ENCODE data around the gene PLEKHM2. TPM values are rescaled to one million over a fixed set of nuclear protein-coding genes. Genes with fewer than 3 reads are reported as not detected.
A peak's percentile ranks its signal among the peaks of the same experiment; 100 is the strongest.

Gene PLEKHM2
- total RNA-seq, 2 donors from 2014 or later = 31.5 to 37.0 TPM

DNA sequence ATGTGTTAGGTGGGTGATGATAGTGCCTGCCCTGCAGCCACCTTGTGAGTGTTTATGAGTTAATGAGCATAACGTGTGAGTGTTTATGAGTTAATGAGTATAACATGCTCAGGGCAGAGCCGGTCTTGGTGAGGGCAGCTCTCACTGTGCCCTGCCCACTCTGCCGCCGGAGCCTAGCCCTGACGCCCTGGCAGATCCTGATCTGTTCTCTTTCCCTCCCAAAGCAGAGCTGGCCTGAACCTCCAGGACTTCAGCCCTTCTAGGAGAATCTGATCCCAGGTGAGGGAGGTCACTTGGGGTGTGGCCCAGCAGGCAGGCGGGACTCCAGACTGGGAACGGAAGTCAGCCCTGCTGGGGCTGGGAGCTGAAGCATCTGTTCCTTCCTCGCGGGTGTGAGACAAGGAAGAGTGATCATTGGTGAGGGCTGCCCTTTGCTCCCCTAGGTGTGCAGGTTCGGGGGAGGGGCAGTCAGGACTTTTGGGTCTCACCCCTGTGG lies 80.2 kb downstream of the PLEKHM2 start:
- intact Hi-C loops (cut with DNase I, micrococcal nuclease) = no loop called here
- ATAC-seq (peak; percentile 88), DNase-seq (peak; percentile 80 to 93)

DNA sequence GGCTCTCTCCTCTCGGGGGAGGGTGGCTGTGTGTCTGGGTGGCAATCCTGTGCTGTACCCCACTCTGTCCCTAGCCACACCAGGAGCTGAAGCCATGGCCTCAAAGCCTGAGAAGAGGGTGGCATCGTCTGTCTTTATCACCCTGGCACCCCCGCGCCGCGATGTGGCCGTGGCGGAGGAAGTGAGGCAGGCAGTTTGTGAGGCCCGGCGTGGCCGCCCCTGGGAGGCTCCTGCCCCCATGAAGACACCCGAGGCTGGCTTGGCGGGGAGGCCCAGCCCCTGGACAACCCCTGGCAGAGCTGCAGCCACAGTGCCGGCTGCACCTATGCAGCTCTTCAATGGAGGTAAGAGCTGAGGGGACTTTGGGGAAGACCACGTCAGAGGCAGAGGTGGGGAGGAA lies 80.8 kb downstream of the PLEKHM2 start:
- DNase-seq (no peak), ATAC-seq (no peak)
- intact Hi-C loops (cut with DNase I, micrococcal nuclease) = no loop called here

DNA sequence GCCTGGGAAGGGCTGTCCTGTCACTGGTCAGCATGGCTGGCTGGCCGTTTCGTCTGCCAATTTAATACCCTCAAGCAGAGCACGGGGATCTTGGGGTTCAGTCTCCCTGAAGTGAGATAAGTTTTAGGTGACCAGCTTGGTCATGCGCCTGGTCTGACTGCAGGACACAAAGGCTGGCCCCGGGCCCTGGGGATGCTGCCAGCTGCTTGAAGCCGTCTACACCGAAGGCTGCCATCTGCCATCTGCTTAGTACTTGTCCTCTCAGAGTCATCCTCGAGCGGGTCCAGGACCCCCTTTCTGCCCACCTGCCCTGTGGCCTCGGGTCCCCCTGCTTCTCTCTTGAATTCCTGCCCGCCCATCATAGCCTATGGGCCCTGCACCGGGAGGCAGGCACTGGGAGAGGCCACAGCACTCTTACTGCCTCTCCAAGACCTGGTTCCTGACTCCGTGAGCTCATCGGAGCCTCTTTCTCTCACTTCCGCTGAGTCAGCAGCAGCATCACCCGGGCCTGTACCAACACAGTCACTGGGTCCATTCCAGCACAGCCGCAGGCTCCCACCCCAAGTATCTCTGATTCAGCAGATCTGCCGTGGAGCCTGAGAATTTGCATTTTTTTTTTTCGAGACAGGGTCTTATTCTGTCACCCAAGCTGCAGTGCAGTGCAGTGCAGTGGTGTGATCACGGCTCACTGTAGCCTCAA lies 81.5 kb downstream of the PLEKHM2 start:
- DNase-seq (no peak), ATAC-seq (no peak)
- intact Hi-C loops (cut with DNase I, micrococcal nuclease) = no loop called here

DNA sequence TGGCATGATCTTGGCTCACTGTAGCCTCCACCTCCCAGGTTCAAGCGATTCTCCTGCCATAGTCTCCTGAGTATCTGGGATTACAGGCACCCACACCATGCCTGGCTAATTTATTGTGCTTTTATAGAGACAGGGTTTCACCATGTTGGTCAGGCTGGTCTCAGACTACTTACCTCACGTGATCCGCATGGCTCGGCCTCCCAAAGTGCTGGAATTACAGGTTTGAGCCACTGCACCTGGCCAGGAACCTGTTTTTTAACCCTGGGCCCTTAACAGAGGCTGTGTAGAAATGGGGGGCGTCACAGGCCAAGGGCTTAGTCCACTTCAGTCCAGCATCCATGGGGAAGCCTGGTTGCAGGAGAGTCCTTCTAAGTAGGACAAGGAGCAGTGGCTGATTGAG lies 83.8 kb downstream of the PLEKHM2 start:
- ATAC-seq = no peak
- intact Hi-C loops (cut with DNase I, micrococcal nuclease) = no loop called here
- no peak for DNase-seq

DNA sequence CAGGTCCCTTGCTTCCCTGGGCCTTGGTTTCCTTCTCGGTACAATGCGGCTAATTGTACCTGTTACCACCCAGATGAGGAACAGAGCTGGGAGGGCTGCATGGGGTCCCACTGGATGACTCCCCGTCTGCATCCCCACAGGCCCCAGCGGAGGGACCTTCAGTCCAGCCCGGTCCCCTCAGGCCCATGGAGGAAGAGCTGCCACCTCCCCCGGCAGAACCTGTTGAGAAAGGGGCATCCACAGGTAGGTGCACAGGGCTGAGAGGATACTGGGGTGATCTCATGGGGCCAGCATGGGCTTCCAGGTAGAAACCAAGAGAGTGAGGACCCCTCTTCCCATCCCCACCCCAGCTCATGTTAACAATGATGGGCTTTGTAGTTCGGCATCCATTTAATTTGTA lies 84.3 kb downstream of the PLEKHM2 start:
- ATAC-seq (no peak), DNase-seq (no peak)
- intact Hi-C loops (cut with DNase I, micrococcal nuclease) = no loop called here

DNA sequence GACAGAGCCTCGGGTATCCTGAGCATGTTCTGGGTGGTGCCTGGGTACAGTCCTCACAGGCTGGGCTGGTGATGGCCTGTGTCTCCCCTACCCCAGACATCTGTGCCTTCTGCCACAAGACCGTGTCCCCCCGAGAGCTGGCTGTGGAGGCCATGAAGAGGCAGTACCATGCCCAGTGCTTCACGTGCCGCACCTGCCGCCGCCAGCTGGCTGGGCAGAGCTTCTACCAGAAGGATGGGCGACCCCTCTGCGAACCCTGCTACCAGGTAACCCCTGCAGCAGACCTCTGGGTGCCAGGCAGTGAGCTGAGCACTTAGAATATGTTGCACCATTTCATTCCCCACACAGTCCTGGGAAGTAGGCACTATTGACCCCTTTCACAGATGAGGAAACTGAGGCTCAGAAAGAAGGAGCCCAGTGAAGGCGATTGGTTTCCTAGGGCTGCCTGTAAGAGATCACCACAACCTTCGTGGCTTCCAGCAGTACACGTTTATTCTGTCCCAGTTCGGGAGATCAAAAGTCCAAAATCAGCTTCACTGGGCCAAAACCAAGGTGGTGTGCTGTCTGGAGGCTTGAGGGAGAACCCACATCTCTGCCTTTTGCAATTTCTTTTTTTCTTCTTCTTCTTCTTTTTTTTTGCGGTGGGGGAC lies 86.3 kb downstream of the PLEKHM2 start:
- DNase-seq (no peak), ATAC-seq (no peak)
- intact Hi-C loops (cut with DNase I, micrococcal nuclease) = no loop called here

DNA sequence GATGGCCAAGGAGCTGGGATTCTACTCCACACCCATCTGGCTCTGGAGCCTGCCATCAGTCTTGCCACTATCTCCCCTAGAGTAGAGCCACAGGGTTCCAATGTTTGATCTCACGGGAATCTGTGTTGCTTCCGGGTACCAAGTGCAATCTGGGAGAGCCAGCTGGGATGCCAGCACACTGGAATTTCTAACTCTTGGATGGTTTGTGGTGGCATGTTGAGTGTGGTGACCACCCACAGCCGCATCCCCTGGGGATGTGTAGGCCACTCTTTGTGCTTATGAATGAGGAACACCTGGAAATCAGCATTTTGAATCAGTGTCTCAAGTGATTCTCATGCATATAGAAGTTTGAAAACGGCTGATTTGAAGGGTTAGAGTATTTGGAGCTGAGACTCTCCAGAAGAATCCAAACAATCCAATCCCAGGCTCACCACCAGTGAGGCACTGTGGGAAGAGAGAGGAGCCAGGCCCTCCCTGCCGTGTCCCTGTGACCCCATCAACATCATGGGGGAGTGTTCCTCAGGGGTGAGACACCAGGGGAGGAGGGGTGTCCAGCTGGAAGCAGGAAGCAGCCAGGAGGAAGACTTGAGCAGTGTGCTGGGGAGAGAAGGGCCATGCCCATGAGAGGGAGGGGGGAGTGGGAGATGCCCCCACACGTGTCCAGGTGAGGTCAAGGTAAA lies 87.9 kb downstream of the PLEKHM2 start:
- ATAC-seq (no peak), DNase-seq (no peak)
- intact Hi-C loops (cut with DNase I, micrococcal nuclease) = no loop called here

DNA sequence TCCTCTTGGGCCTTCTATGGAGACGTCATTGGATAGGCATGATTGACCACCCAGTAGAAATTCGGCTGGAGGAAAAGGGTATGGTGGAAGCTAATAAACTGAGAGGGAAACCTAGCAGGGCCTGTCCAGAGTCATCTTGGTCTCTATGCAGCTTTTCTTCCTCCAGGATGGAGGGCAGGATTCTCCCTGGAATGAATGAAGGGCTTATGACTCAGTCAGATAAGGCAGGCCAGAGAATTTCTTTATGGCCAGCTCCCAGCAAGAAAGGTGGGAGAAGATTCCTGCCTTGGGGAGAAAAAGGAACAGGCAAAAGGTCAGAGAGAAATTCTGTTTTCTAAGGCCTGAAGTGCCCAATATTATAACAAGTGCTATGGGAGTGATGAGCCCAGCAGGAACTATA lies 91.6 kb downstream of the PLEKHM2 start:
- ATAC-seq (no peak), DNase-seq (no peak)
- intact Hi-C loops (cut with DNase I, micrococcal nuclease) = no loop called here

DNA sequence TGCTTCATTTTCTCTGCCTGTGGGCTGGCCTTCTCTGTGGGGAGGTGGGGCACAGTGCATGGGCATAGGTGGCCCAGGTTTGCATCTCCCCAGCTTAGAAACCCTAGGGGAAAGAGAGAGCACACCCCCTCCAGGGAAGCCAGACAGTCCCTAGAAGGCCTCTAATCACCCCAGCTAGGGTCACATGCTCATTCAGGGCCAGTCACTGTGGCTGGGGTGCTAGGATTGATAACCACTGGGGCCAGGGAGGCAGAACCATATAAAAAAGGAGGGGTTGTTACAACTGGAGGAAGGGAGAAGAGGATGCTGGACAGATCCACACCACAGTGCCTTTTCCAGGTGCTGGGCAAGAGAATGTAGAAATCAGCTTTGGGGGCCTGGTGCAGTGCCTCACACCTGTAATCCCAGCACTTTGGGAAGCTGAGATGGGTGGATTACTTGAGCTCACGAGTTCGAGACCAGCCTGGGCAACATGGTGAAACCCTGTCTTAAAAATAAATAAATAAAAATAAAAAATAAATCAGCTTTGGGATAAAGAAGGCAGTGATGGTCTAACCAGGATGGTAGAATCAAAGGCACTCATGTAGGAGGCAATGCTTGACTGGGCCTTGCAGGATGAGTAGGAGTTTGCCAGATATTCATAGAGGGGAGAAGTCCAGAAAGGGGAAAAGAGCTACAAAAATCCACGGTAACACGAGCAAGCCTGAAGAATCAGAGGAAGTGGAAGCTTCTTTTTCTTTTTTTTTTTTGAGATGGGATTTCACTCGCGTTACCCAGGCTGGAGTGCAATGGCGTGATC lies 94.0 kb downstream of the PLEKHM2 start:
- ATAC-seq (no peak), DNase-seq (no peak)
- intact Hi-C loops (cut with DNase I, micrococcal nuclease) = no loop called here

Other genes with a start within 250 kb of the PLEKHM2 start
- 1 to 10 TPM in 1 of 2 donors, not detected in 1; 1.9 TPM for gene CTRC, start 245.9 kb upstream of the PLEKHM2 start, total RNA-seq
- gene CELA2A, start 227.6 kb upstream of the PLEKHM2 start, total RNA-seq = not detected
- not detected for gene CELA2B, start 208.2 kb upstream of the PLEKHM2 start, total RNA-seq
- gene CASP9, start 160.1 kb upstream of the PLEKHM2 start, total RNA-seq = 10 to 100 TPM in 1 of 2 donors, 1 to 10 TPM in 1; 9.9 to 16.9 TPM
- 10 to 100 TPM; 23.5 to 26.5 TPM for gene DNAJC16, start 157.5 kb upstream of the PLEKHM2 start, total RNA-seq
- 10 to 100 TPM; 18.4 to 25.1 TPM for gene AGMAT, start 99.3 kb upstream of the PLEKHM2 start, total RNA-seq
- 10 to 100 TPM; 27.4 to 37.6 TPM for gene DDI2, start 66.9 kb upstream of the PLEKHM2 start, total RNA-seq
- gene SLC25A34, start 51.9 kb downstream of the PLEKHM2 start, total RNA-seq = 10 to 100 TPM in 1 of 2 donors, 1 to 10 TPM in 1; 7.9 to 22.6 TPM
- gene TMEM82, start 58.2 kb downstream of the PLEKHM2 start, total RNA-seq = 10 to 100 TPM; 13.1 to 18.6 TPM
- 100 to 1,000 TPM; 275 to 294 TPM for gene FBLIM1, start 74.5 kb downstream of the PLEKHM2 start, total RNA-seq
- gene UQCRHL, start 123.3 kb downstream of the PLEKHM2 start, total RNA-seq = 1 to 10 TPM; 2.2 to 2.6 TPM
- gene SPEN, start 163.4 kb downstream of the PLEKHM2 start, total RNA-seq = 10 to 100 TPM; 46.7 to 47.6 TPM

All from left colon (tissue), 2 donors.